ENCODE results near the gene EIF2S2.

EIF2S2 gene

GRCh38 chr20:34061695-34062094 lies 50.3 kb downstream of the EIF2S2 start:
- no peak for DNase-seq

GRCh38 chr20:34060970-34061369 lies 51.1 kb downstream of the EIF2S2 start:
- DNase-seq, result no peak

GRCh38 chr20:34058831-34059230 lies 53.2 kb downstream of the EIF2S2 start:
- DNase-seq, result no peak

- no peak for DNase-seq
These were observed 56.8 kb downstream of the EIF2S2 start for GRCh38 chr20:34055290-34055689.

- DNase-seq, result peak; percentile 67
These were observed 59.6 kb downstream of the EIF2S2 start for GRCh38 chr20:34052414-34052813.

- DNase-seq, result no peak
These were observed 61.9 kb downstream of the EIF2S2 start for GRCh38 chr20:34049897-34050695.

- no peak for DNase-seq
These were observed 62.7 kb downstream of the EIF2S2 start for GRCh38 chr20:34049389-34049788.

GRCh38 chr20:34047917-34048316 lies 64.1 kb downstream of the EIF2S2 start:
- DNase-seq, result peak; percentile 30

- DNase-seq, result no peak
These were observed 64.9 kb downstream of the EIF2S2 start for GRCh38 chr20:34047010-34047687.

GRCh38 chr20:34045930-34046725 lies 65.9 kb downstream of the EIF2S2 start:
- no peak for DNase-seq

- DNase-seq, result no peak
These were observed 66.7 kb downstream of the EIF2S2 start for GRCh38 chr20:34045294-34045693.

- DNase-seq, result no peak
These were observed 69.0 kb downstream of the EIF2S2 start for GRCh38 chr20:34043025-34043424.

GRCh38 chr20:34042262-34042661 lies 69.8 kb downstream of the EIF2S2 start:
- DNase-seq, result no peak

GRCh38 chr20:34041226-34041625 lies 70.8 kb downstream of the EIF2S2 start:
- no peak for DNase-seq

GRCh38 chr20:34040300-34040995 lies 71.6 kb downstream of the EIF2S2 start:
- DNase-seq, result no peak
